NCI-H2029 (cell line): ENCODE data around the gene TMEM183A.
A peak's percentile ranks its signal among the peaks of the same experiment; 100 is the strongest.
"Not testable (repeated sequence)": the region's sequence is repeated elsewhere in the genome, so short reads cannot be mapped to it uniquely, and the experiment has no call there.

Experiments used
- DNase-seq: peaks from one replicate; lab custom pipeline; 2025; lab: John Stamatoyannopoulos, UW

The TMEM183A gene, protein sequence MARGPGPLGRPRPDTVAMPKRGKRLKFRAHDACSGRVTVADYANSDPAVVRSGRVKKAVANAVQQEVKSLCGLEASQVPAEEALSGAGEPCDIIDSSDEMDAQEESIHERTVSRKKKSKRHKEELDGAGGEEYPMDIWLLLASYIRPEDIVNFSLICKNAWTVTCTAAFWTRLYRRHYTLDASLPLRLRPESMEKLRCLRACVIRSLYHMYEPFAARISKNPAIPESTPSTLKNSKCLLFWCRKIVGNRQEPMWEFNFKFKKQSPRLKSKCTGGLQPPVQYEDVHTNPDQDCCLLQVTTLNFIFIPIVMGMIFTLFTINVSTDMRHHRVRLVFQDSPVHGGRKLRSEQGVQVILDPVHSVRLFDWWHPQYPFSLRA

DNA sequence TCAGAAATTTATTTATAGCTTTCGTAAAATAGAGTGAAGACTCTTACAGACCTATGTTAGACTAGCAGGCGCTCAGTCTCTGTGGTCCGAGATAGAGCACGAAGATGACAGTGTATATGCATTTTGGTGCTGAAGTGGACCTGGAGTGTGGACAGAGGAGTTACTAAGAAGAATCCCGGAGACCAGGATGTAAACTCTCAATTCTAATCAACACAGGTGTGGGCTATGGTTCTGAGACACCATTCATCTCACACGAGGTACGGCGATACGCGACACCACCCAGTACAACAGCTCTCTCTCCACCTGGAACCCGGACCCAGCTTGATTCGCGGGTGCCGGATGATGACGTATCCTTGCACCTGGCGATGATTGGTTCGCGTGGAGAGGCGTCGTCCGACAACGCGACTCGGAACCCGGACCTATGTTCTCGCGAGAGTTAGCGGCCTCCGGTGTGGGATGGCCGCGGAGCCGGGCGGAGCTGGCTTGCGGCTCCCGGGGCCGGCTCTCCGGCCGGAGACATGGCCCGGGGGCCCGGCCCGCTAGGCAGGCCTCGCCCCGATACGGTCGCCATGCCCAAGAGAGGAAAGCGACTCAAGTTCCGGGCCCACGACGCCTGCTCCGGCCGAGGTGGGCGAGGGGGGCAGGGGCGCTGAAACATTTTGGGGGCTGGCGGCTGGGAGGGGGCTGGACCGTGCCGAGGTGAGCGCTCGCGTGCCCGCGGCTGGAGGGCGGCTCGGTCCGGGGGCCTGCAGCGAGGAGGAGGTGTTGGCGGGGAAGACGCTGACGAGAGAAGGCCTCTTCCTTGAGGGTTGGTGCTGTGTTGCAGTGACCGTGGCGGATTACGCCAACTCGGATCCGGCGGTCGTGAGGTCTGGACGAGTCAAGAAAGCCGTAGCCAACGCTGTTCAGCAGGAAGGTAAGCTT is at the start of gene TMEM183A:
TMEM183A (plus strand) TSS at position 427 of the 924 bp plus-strand sequence; CDS start at position 519, 92 bp downstream.
- peak; percentile 92 for DNase-seq

DNA sequence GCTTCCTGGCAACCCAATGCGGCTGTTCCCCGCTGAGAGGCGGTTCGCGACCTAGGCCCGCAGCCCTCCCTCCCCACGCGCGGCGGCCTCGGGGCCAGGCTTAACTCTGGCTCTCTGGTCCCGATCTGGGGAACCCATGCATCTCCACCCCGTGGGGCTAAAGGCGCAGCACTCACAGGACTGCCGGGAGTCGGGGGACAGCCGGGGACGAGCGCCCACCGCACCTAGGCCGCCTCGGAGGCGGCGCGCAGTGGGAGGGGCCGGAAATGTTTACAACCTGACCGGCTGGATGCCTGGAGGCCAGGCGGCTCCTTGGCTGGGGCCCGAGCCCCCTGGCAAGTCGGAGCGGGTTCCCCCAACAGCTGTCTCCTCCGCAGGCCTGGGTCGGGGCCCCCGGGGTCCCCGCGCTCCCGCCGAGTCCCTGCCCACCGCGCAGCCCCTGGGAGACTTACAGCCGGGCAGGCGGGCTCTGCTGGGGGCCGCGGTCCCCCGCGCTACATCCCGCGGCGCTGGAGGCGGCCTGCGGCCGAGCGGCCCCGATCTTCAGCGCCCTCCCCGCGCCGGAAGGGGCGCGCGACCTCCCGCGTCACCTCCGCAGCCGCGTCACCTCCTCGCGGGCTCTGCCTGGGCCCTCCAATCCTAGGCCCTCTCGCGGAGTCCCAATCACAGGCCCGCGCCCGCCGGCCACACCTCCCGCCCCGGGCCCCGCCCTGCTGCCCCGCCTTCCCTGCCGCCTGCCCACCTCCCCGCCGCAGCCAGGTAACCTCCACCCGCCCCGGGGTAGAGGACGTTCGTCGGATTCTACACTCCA is 49.2 kb upstream of the TMEM183A start, which contains the start of gene ADIPOR1:
ADIPOR1 (minus strand) TSS at position 580 of the 811 bp plus-strand sequence. CDS start 7,242 bp downstream, outside the sequence.
- DNase-seq: peak; percentile 82

DNA sequence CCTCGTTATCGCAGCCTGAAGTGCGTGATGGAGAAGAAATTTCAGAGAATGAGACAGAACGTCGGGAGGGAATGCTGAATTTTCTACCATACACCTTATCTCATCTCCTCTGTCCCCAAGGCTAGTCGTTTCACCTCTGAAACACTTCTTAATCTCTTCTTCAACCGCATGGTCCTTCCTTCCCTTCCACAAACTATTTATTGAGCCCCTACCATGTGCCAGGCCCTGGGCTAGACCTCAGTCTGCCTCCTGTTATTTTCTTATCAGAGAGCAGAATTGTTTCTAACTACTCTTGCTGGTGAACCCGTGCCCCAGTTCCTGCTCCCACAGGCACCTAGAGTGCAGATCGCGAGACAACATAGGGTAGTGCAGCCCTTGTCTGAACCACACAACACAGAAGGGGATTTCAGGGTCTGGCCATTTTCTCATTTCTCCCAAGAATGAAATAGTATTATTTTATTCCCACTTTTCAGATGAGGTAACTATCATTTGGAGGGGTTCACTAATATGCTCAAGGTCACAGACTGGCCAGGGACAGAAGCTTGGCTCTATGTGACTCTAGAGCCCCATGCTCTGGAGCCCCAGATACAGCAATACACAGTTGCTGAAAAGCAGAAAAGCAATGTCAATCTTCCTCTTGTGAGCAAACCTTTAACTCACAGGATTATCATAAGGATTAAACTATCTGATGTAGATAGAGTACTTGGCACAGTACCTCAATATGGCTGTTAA is 48.5 kb upstream of the TMEM183A start:
- DNase-seq: no peak

DNA sequence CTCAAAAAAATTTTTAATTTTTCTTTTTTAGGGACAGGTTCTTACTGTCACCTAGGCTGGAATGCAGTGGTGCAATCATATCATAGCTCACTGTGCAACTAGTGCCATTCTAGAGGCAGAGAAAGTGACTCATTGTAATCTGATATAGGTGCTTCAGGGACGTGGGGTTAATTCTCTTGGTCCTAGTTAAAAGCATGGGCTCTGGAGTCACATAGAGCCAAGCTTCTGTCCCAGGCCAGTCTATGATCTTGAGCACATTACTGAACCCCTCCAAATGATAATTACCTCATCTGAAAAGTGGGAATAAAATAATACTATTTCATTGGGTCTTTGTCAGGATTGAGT is 47.9 kb upstream of the TMEM183A start:
- DNase-seq: peak; percentile 39

DNA sequence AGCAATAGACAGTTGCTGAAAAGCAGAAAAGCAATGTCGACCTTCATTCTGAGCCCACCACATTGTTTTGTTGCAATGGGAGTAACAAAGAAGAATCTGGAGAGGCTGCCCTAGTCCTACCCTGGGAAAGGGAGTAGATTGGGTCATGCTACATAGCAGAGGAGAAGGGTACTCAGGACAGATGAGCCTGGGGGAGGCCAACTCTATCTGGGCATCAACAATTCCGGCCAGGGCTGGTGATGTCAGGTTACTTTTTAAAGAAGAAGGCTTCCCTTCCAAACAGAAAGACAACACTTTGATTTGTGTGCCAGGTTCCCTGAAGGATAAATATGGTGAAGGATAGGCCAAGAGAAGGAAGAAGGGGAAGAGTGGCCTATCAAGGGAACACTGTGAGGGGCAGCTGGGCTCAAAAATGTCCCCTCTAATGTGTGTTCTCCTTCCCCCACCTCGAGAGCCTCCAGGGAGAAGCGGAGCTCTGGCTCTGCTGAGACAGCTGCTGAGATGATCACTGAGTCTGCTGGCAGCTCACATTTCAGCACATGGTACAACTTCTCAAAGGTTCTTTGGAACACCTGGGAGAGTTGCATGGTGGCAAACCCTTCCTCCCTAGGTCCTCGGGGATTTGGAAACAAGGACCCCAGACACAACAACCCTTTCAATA is 45.8 kb upstream of the TMEM183A start:
- DNase-seq: no peak

DNA sequence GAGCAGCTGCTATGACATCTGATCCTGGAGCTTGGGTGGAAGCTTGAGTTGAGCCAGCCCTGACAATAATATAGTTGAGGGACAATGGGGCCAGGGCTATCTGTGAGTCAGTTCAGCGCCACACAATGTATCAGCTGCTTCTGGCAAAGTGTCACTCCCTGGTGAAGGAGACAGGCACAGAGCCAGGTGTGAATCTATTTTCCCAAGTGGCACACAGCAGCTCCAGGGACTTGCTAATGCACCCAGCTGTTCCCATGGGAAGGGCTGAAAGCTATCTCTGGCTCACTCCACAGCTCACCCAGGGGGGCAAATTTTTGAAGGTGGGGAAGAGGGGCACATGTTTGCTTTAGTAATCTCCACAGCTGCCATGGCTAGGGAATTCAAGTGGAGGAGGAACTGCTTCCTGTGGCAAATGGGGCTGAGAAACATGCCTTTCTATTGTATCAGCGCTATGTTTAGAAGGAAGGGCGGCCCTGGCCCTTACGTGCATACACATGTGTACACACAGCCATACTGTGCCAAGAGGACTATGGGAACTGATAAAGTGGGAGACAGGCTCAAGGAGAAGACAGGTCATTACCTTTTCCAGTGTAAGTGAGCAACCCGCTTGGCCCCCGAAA is 42.3 kb upstream of the TMEM183A start:
- DNase-seq: peak; percentile 97

DNA sequence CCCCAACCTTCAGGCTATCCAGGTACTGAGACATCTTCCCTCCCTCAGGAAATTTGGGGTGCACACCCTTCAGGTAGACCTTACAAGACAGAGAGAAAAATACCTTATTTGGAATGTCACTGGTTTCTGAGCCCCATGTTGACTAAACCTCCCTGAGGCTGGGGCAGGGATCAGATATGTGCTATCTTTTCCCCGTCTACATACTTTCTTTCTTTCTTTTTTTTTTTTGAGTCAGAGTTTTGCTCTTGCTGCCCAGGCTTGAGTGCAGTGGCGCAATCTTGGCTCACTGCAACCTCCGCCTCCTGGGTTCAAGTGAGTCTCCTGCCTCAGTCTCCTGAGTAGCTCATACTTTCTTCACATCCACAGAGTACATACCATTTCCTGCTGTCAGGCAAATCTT is 41.8 kb upstream of the TMEM183A start:
- peak; percentile 47 for DNase-seq

DNA sequence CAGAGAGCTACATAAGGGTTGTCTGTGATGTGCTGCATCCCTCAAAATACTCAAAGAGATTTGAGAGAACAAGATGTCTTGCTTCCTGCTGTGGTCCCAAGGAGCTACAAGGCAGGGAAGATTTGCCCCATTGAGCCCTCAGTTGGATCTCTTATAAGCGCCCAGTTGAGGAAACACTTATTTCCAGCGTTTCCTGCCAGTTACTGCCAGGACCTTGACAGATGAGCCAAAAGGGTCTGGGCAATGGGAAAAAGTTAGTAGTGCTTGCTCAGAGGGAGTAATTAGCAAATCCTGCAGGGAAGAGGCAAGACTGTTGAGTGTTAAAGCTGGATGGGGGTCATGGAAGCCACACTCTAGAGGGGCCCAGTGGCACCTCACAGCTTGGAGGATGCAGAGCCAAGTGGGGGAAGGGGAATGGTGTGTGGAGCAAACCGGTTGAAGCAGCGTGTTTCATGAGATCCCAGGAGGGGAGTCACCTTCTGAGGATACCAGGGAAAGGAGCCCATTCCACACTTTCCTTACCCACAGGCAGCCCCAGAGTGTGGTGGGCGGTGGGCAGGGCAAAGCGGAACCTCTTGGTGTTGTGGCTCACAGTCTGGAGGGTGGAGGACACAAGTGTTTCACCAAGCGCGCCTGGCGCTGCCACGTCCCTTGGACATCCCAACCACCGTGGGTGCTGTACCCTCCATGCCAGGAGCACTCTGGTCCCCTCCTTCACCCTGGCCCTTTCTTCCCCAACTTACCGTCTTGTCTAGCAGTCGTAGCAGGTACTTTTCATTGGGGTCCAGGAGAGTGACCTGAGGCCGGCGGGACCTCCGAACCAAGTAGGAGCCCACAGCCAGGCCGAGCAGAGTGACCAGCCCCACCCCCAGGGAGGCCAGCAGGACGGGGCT is 40.9 kb upstream of the TMEM183A start:
- DNase-seq: no peak

DNA sequence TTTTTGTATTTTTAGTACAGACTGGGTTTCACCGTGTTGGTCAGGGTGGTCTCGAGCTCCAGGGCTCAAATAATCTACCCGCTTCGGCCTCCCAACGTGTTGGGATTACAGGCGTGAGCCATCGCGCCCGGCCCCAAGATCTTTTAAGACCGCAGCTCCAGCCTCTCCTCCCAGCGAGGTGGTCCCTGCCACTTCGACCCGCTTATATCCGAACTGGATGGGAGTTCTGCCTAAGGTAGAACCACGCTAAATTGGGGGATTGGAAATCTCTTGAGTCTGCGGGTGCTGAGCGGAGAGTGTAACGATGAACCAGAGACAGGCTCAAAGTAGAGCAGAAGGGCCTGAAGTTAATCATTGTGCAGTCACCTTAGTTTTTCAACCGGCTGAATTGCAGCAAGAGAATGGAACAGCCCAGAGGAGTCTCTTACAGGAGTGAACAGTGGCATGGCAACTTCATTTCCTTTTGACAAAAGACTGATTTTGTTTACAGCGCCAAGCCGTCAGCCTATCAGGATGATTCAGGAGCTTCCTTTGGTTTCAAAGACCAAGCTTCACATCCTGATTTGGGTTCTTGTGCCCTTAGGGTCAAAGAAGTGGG is 39.4 kb upstream of the TMEM183A start:
- no peak for DNase-seq

DNA sequence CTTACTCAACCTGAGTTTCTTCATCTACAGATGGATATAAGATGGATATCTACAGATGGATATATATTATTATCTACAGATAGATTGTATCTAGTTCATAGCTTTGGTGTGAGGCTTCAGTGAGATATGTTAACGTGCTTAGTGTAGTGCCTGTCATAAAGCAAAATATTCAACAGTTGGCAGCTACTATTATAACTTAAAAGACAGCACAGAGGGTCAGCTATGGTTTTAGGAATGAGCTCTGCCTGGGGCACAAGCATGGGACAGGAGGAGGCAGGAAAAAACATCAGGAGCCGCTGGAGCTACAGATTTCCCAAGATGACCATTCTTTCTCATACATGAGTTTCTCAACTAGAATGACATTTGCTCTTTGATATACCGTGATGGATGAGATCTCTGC is 38.8 kb upstream of the TMEM183A start:
- no peak for DNase-seq

DNA sequence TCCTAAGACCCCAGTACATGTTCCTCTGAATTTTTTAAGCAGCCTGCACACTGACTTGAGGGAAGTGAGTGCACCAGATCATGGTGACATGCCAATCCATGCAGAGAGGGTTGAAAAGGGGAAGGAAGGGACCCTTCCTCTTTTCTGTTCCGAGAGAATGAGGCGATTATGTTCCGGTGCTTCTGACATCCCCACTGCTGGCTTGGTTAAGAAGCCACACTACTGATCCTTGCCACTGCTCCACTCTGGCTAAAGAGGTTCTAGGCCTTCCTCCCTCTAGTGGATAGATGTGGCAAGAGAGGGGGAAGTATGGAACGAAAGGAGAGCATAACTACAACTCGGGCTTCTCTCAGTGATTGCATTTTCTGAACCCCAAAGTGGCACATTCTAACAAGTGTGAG is 38.3 kb upstream of the TMEM183A start:
- no peak for DNase-seq

DNA sequence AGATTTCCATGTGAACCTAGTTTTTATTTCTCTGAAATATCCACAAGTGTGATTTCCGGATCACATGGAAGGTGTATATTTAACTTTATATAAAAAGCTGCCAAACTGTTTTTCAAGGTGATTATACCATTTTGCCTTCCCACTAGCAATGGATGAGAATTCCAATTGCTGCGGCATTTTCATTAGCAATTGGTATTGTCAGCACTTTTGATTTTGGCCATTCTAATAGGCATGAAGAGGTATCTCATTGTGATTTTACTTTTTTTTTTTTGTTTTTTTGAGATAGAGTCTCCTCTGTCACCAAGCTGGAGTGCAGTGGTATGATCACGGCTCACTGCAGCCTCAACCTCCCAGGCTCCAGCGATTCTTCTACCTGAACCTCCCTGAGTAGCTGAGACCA is 35.1 kb upstream of the TMEM183A start:
- DNase-seq: no peak

DNA sequence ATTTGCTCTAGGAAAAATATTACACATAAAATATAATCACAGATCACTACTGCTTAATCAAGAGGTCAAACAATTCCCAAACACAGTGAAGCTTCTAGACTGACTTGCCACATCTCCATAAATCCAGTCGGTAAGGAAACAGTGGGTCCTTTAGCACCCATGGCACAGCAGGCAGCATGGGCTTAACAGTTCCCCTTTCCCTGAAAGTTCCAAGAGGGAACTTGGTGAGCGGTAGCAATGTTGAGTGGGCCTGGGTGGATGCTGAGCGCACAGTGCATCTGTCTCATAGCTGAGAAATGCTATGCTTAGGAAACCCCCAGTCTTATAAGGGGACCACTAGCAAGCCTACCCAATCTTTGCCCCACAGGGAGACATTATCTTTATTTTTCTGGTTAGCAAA is 32.3 kb upstream of the TMEM183A start:
- DNase-seq: no peak

DNA sequence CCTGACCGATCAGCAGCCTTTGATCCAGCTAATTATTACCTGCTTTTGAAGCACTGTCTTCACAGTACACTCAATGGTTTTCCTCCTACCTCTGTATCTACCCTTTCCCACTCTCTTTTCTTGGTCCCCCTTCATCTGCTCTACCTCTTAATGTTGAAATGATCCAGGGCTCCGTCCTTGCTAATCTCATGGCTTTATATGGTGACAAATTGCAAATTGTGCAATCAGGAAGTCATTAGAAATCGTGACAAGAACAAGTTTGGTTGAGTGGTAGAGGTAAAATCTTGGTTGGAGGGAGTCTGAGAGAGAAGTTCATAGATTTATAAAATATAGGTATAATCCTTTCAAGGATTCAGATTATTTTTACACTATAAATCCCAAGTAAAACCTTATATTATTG is 30.5 kb upstream of the TMEM183A start:
- DNase-seq: no peak

DNA sequence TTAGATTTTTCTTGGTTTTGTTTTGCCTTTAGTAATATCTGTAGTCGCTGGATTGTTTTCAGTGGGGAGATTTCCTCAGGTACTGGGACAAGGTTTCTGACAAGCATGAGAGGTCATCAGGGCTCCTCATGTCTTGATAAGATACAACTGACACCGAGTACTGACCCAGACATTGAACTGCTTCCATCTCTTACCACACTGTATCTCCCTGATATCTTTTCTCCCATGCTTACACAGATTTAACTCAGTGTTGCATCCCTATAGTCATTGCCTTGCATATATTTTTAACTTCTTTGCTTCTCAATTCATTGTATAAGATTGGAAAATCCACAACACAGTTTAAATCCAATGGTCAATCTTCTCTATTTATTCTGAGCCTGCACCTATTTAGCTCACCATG is 27.7 kb upstream of the TMEM183A start:
- no peak for DNase-seq

DNA sequence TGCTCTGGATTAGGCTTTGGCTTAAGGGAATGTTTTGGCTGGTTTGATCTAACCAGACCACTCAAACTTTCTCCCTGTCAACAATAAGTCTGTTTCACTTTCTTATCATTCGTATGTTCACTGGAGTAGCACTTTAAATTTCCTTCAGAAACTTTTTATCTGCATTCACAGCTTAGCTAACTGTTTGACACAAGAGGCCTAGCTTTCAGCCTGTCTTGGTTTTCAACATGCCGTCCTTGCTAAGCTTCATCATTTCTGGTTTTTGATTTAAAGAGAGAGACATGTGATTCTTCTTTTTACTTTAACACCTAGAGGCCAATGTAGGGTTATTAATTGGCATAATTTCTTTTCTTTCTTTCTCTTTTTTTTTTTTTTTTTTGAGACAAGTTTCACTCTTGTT is 25.2 kb upstream of the TMEM183A start:
- no peak for DNase-seq

DNA sequence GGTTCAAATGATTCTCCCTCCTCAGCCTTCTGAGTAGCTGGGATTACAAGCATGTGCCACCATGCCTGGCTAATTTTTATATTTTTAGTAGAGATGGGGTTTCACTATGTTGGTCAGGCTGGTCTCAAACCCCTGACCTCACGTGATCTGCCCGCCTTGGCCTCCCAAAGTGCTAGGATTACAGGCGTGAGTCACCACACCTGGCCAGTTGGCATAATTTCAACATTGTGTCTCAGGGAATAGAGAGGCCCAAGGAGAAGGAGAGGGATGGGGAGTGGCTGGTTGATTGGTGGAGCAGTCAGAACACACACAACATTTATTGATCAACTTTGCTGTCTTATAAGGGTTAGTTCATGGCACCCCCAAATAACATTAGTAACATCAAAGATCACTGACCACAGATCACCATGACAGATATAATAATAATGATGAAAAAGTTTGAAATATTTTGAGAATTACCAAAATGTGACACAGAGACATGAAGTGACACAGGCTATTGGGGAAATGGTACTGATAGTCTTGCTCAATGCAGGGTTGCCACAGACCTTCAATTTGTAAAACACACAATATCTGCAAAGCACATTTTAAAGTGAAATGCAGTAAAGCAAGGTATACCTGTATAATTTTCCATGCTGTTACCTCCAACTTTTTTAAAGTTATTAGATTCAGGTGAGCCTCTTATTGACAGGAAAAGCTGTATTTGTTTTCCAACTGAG is 24.3 kb upstream of the TMEM183A start:
- no peak for DNase-seq

DNA sequence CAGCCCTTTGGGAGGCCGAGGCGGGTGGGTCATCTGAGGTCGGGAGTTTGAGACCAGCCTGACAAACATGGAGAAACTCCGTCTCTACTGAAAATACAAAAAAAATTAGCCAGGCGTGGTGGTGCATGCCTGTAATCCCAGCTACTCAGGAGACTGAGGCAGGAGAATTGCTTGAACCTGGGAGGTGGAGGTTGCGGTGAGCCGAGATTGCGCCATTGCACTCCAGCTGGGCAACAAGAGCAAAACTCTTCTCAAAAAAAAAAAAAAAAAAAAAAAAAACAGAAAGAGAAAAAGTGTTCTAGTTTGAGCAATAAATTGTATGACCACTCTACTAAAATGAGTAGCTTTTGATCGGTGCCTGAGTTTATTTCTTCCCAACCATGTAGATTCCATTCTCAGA is 21.1 kb upstream of the TMEM183A start:
- DNase-seq: not testable (repeated sequence)
